ENCODE measurements around the gene NMT1.
"Not testable (repeated sequence)": the region's sequence is repeated elsewhere in the genome, so short reads cannot be mapped to it uniquely, and the experiment has no call there.

NMT1 gene

DNA sequence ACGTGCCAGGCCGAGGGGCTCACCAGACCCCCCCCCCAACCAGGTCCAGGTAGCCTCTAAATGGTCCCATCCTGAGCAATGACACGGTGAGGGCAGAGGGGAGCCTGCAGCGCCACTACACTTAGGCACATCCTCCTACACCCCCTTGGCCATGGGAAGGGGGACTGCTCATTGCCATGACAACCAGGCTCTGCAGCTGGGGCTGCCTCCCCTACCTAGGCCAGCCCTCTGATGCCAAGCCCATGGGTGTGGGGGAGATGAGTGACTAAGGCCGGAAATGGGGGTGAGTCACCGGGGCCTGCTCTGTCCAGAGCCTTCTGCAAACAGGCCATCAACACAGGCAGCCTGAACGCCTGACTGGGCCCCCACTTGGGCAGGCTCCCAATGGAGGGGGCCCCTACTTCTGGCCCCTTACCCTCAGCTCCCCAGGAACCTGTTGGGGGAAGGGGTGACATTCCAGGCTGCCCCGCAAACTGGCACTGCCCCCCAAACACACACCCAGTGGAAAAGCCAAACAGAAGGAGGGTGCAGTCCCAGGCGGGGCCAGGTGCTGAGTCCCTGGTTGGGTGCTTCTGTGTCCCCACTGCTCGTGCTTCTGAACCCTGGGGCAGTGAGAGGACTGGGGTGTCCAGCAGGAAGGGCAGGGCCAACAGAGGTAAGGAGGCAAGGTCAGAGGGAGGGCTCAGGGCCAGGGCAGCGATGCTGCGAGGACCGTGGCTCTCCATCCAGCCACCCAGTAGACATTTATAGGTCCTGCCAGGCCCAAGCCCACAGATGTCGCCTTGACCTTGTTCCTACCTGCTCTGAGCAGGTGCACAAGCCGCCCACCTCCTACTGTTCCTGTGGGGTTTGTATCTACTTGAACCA, 63.0 kb downstream of the NMT1 start:
- DNase-seq = no peak

GRCh38 chr17:45124797-45125122, 63.6 kb downstream of the NMT1 start:
- not testable (repeated sequence) for DNase-seq

DNA sequence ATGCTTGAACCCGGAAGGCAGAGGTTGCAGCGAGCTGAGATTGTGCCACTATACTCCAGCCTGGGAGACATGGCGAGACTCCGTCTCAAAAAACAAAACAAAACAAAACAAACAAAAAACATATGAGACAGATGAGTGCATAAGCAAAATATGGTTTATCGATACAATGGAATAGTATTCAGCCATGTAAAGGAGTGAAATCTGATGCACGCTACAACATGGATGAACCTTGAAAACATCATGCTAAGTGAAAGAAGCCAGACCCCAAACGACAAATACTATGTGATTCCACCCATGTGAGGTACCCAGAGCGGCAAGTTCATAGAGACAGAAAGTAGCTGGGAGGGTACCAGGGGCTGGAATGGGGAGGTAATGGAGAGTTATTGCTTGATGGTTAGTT, 64.4 kb downstream of the NMT1 start:
- no peak for DNase-seq

- DNase-seq = no peak
These were observed 66.1 kb downstream of the NMT1 start for GRCh38 chr17:45127207-45127547.

DNA sequence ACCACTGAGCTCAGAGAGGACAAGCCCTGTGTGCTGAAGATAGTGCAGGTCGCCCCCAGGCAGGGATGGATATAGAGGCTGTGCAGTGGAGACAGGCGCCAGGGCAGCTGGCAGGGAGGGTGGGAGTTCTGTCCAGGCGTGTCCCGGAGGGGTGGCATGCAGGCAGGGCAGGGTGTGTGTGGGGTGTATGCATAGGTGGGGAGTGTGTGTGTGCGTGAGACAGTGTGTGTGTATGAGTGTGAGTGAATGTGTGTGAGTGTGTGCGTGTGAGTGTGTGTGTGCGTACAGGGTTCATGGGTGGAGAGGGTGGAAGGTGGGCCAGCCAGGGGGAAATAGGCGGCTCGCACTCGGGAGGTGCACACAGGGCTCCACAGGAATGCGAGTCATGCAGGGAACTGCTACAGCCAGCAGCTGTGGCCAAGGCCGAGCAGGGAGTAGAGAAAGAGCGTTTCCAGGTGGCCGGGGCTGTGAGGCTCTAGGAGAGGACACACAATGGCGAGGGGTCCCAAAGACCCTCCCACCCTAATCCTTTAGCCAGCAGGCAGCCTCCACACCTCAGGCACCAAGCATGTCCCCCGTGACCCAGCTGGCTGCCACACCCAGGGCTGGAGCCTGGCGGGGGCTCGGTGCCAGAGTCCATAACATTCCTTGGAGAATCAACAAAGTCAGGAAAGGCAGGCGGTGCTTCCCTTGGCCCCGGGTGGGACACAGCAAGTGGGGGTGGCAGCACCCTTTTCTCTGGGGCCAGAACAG, 66.6 kb downstream of the NMT1 start:
- no peak for DNase-seq

DNA sequence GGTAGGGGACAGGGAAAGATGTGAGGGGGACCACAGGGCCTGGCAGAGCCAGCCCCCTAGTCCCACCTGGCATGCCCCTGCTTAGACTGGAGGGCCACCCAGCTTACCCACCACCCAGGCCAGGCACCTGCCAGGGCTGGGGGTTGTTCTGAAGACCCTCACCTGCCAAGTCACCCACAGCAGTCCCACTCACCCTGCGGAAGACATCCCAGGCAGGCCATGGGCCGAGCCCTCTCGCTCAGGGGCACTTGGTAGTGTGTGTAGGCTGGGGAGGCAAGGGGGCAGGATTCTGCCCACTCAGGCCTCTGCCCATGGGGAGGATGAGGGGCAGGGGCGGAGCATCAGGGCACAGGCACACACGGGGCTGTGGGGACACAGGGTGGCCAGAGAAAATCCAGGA, 67.2 kb downstream of the NMT1 start:
- no peak for DNase-seq

DNA sequence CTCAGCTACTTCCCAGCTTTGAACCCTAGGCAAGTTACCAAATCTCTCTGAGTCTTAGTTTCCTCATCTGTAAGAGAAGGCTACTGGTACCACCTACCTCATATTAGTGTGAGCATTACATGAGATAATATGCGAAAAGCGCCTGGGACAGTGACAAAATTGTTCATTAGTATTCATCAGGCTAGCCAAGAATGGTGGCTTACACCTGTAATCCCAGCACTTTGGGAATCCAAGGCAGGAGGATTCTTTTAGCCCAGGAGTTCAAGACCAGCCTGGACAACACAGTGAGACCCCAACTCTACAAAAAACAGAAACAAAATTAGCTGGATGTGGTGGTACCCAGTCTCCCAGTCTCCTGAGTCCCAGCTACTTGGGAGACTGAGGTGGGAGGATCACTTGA, 67.9 kb downstream of the NMT1 start:
- no peak for DNase-seq

- no peak for DNase-seq
These were observed 68.4 kb downstream of the NMT1 start for GRCh38 chr17:45129426-45129939.

DNA sequence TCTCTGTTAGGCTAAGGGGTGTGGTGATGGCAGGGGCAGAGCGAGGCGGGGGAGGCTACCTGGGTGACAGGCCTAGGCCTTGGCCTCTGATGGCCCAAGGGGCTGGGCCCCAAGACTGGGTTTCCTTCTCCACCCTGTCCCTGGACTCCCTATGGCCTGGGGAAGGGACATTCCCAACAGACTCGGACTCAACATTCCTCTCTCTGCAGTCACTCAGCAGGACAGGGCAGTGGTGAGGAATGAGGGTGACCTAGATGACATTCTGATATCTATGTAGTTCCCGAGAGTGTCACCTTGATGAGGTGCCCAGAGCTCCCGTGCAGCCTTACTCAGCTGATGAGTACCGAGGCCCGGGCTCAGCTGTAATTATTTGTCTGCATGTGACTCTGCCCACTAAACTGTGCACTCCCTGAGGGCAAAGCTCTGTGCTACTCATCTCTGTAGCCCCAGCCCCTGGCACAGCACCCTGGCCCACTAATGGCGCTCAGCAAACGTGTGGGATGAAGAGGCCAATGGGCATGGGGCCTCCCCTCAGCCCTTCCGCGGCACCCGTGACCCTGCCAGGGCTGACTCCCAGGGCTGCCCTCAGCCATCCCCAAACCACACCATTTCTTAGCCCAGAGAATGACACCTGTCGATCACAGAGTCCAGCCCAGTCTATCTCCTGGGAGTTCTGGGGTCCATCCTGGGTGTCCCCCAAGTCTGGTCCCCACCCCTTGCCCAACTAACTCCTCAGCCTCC, 69.0 kb downstream of the NMT1 start:
- DNase-seq = no peak

DNA sequence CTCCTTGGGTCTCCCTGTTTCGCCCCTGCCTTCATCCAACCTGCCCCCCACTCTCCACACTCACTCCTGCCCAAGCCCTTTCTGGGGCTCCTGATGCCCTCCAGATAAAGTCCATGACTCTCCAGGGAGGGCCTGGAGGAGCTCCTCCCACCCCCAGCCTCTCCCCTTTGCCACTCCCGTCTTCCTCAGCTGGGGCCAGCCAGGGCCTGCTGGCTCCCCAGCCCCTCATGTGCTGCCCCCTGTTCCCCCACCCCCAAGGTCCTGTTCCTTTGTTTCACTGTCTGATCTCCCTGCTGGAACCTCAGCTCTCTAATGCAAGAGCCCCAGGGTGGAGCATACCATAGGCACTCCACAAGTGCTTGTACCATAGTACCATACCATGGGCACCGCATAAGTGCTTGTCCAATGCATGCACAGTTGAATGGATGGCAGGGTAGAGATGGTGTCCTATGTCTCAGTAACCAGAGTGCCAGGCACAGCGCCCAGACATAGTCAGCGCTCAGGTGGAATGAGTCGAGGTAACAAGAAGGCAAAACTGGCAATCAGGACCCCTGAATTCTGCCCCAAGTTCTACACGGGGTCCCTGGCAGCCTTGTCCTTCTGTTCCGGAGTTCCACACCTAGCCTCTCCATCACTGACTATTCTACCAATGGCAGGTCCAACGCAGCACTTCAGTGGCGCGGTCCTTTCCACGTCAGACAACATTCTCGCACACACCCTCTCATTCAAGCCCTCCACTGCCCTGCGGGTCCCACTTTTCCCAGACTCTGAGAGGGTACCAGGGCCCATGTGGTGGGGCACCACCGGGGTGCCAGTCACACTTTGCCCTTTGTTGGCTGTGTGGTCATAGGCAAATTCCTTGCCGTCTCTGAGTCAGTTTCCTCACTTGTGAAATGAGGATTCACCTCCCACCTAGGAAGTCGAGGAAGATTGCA, 69.8 kb downstream of the NMT1 start:
- no peak for DNase-seq

DNA sequence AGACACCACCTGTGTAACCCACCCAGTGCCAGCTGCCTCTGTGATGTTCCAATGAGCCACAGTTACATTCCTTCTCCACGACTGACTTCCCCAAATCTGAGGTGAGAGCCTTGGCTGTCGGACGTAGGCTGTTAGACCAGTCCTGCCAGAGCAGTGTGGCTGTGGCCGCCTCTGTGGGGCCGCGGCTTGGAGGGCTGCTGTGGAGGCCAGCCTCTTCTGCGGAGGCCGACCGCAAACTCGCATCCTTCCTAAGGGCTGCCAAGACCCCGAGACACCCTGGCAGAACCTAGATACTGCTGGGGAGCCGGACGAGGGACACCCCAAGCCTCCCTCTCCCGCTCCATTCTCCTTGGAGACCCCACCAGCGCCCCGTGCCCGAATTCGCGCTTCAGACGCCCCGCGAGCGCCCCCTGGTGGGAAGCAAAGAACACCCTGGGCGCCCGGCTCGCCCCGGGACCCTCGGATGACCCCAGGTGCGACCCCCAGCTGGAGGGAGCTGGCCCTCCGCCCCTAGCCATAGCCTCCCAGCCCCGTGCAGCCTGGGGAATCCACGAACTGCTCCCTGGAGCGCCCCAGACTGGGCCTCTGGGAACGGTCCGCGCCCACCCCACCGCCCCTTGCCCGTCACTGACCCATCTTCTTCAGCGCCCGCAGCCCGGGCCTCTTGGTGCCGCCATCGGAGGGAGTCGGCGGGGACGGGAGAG, 70.7 kb downstream of the NMT1 start:
- DNase-seq = no peak

GRCh38 chr17:45132320-45132571, 71.1 kb downstream of the NMT1 start, which contains the start of gene PLCD3:
Gene PLCD3 (minus strand): TSS chr17:45132515. CDS start chr17:45132410, 105 bp downstream.
- DNase-seq = no peak

GRCh38 chr17:45132572-45133463, 71.7 kb downstream of the NMT1 start:
- no peak for DNase-seq

DNA sequence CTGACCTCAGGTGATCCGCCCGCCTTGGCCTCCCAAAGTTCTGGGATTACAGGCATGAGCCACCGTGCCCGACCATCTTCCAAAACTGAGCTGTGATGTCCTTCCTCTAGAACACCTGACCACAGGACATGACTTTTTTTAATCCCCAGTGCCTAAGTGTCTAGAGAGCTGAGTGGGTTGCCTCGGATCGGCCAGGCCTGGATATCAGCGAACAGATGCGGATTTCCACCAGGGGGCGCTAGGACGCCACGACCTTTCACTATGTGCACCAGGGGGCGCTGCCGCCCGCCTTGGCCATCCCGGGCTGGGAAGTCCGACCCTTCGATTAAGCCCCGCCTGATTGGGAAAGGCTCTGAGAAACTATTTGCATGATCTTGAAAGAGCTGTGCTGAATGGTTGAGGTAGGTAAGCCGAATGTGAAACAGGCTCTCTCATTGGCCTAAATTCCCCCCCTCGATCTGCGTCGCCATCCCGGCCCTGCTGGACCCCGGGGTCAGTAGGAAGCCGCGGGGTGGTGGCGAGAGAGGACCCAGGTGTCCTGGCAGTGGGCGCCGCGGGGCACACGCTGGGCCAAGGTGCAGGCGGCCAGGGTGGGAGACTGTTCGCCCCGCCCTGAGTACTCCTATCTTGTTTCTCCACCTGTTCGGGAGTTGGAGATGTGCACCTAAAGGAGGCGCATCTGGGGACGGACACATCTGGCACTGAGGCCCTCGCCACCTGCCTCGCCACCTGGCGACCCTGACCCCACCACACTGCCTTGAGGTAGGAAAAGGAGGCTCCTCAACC, 74.3 kb downstream of the NMT1 start, which contains the start of gene ACBD4:
Gene ACBD4, plus strand, starts transcription at position 496 of the 786 bp plus-strand sequence. CDS start 458 bp downstream, outside the sequence.
- peak; percentile 90 for DNase-seq

DNA sequence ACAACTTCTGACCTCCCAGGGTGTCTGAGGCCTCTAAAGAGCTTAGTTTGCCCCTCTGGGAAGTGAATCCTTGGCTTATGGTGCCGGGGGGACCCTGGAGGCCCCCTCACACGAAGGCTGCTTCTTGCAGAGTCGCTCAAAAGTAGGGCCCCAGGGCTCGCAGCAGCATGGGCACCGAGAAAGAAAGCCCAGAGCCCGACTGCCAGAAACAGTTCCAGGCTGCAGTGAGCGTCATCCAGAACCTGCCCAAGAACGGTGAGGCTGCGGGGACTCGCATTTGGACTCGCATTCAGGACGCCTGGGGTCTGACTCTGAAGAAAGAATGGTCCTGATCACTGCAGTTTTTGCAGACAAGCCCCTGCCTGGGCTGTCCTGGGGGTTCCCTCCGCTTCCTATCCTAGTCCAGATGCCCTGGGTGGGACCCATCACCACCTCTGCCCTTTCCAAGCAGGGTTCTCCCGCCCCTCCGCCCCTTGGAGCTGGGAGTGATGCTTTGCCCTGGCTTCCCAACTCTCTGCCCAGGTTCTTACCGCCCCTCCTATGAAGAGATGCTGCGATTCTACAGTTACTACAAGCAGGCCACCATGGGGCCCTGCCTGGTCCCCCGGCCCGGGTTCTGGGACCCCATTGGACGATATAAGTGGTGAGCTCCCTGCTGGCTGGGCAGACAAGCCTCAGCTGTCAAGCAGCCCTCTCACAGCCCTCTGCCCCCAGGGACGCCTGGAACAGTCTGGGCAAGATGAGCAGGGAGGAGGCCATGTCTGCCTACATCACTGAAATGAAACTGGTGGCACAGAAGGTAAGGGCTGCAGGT, 75.1 kb downstream of the NMT1 start:
- no peak for DNase-seq

GRCh38 chr17:45136846-45137560, 75.9 kb downstream of the NMT1 start:
- no peak for DNase-seq

DNA sequence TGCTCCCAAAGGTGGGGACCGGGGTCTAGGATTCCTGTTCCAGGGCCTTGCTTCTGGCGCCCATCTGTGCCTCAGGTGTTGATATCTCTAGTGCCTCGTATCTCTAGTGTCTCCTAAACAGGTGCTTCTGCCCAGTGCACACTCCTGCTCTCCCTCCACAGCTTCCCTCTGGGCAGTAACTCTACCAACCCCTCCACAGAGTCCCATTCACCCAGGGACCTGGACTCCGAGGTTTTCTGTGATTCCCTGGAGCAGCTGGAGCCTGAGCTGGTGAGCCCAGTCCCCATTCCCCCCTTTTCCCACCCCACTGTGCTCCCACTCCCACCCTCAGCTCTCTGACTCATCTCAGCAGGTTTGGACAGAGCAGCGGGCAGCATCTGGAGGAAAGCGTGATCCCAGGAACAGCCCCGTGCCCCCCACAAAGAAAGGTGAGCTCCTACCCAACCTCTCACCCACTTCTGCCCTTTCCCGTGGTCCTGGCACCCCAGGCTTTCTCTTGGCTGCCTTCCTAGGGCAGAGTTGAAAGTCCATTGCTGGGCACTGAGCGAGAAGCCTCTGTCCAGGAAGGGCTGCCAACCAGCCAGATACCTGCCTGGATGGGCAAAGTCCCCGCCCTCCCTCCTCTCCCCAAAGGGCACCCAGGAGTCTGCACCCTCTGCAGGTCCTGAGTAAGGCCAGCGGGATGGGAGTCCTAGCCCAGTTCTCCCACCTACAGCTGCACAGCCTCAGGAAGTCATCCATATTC, 76.6 kb downstream of the NMT1 start:
- DNase-seq = no peak
